ENCODE results near the gene CAPN5. TPM values are rescaled to one million over a fixed set of nuclear protein-coding genes. Genes with fewer than 3 reads are reported as not detected.

Gene CAPN5
- total RNA-seq, 1 experiment from 2014 or later: 27.4 TPM

GRCh38 chr11:77148963-77149715, 82.4 kb downstream of the CAPN5 start:
- no peak for TF ChIP-seq TEAD4 (CRISPR knock-in tag; IDR thresholded peaks at IDR 0.05)
- TF ChIP-seq ZBTB21 (CRISPR knock-in tag; IDR thresholded peaks at IDR 0.05; ENCODE audit: borderline replicate concordance): no peak
- TF ChIP-seq, protein P1, sequence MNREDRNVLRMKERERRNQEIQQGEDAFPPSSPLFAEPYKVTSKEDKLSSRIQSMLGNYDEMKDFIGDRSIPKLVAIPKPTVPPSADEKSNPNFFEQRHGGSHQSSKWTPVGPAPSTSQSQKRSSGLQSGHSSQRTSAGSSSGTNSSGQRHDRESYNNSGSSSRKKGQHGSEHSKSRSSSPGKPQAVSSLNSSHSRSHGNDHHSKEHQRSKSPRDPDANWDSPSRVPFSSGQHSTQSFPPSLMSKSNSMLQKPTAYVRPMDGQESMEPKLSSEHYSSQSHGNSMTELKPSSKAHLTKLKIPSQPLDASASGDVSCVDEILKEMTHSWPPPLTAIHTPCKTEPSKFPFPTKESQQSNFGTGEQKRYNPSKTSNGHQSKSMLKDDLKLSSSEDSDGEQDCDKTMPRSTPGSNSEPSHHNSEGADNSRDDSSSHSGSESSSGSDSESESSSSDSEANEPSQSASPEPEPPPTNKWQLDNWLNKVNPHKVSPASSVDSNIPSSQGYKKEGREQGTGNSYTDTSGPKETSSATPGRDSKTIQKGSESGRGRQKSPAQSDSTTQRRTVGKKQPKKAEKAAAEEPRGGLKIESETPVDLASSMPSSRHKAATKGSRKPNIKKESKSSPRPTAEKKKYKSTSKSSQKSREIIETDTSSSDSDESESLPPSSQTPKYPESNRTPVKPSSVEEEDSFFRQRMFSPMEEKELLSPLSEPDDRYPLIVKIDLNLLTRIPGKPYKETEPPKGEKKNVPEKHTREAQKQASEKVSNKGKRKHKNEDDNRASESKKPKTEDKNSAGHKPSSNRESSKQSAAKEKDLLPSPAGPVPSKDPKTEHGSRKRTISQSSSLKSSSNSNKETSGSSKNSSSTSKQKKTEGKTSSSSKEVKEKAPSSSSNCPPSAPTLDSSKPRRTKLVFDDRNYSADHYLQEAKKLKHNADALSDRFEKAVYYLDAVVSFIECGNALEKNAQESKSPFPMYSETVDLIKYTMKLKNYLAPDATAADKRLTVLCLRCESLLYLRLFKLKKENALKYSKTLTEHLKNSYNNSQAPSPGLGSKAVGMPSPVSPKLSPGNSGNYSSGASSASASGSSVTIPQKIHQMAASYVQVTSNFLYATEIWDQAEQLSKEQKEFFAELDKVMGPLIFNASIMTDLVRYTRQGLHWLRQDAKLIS (CRISPR knock-in tag; IDR thresholded peaks at IDR 0.05; ENCODE audit: borderline replicate concordance): no peak
- TF ChIP-seq IRF1 (CRISPR knock-in tag; IDR thresholded peaks at IDR 0.05): no peak
- TF ChIP-seq E2F4 (CRISPR knock-in tag; IDR thresholded peaks at IDR 0.05; ENCODE audit: borderline replicate concordance, low read depth): no peak
- no peaks in the 10 kb centered on the region for H3K9me3 Mint-ChIP-seq
- DNase-seq (ENCODE audit: low spot score) (no peak), ATAC-seq (no peak)
- ChIA-PET POLR2A (interaction anchor here (1.2 kb wide), 1 partner anchor 27 kb away, joined by 3 read pairs; no protein-coding TSS in a partner anchor), CTCF (interaction anchor here (1.4 to 5.5 kb wide), 5 partner anchors 9 to 38 kb away, joined by 3 to 46 read pairs (median 7); partner anchors contain the start of gene MYO7A)
- H3K27ac Mint-ChIP-seq: no peak overlapping the region
- H3K4me1 Mint-ChIP-seq: peaks cover 23% of the 10 kb centered on the region
- H3K4me3 Mint-ChIP-seq: peak overlapping the region; percentile 36; the same call in 1 of the 2 replicates
- H3K27me3 Mint-ChIP-seq (ENCODE audit: low read depth): peaks cover 10% of the 10 kb centered on the region
- H3K36me3 Mint-ChIP-seq: no peaks in the 10 kb centered on the region

GRCh38 chr11:77149716-77150392, 83.1 kb downstream of the CAPN5 start:
- no peaks in the 10 kb centered on the region for H3K36me3 Mint-ChIP-seq
- POLR2A ChIA-PET: no interaction called here
- H3K4me3 Mint-ChIP-seq: no peak overlapping the region
- H3K4me1 Mint-ChIP-seq: peaks cover 23% of the 10 kb centered on the region
- CTCF ChIA-PET: interaction anchor here (0.7 to 5.5 kb wide), 7 partner anchors 8 to 230 kb away, joined by 3 to 46 read pairs (median 3); partner anchors contain the start of gene MYO7A
- no peak overlapping the region for H3K27ac Mint-ChIP-seq
- no peak for TF ChIP-seq NR1H2 (CRISPR knock-in tag; IDR thresholded peaks at IDR 0.05)
- no peak for TF ChIP-seq EMX1 (CRISPR knock-in tag; IDR thresholded peaks at IDR 0.05)
- no peak for DNase-seq (ENCODE audit: low spot score)
- no peak for ATAC-seq
- no peaks in the 10 kb centered on the region for H3K9me3 Mint-ChIP-seq
- peaks cover 10% of the 10 kb centered on the region for H3K27me3 Mint-ChIP-seq (ENCODE audit: low read depth)

GRCh38 chr11:77150836-77151235, 84.1 kb downstream of the CAPN5 start:
- TF ChIP-seq SOX15 (CRISPR knock-in tag; IDR thresholded peaks at IDR 0.05): no peak
- TF ChIP-seq OVOL2 (CRISPR knock-in tag; IDR thresholded peaks at IDR 0.05; ENCODE audit: borderline replicate concordance): no peak
- TF ChIP-seq, protein P2, sequence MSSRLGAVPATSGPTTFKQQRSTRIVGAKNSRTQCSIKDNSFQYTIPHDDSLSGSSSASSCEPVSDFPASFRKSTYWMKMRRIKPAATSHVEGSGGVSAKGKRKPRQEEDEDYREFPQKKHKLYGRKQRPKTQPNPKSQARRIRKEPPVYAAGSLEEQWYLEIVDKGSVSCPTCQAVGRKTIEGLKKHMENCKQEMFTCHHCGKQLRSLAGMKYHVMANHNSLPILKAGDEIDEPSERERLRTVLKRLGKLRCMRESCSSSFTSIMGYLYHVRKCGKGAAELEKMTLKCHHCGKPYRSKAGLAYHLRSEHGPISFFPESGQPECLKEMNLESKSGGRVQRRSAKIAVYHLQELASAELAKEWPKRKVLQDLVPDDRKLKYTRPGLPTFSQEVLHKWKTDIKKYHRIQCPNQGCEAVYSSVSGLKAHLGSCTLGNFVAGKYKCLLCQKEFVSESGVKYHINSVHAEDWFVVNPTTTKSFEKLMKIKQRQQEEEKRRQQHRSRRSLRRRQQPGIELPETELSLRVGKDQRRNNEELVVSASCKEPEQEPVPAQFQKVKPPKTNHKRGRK (CRISPR knock-in tag; IDR thresholded peaks at IDR 0.05; ENCODE audit: borderline replicate concordance): no peak
- no peak for TF ChIP-seq HMGXB4 (CRISPR knock-in tag; IDR thresholded peaks at IDR 0.05)
- no peak for TF ChIP-seq NR3C1 (CRISPR knock-in tag; conservative IDR thresholded peaks at IDR 0.05; ENCODE audit: low read depth)
- TF ChIP-seq E2F1 (CRISPR knock-in tag; IDR thresholded peaks at IDR 0.05): no peak
- TF ChIP-seq FOXP1 (CRISPR knock-in tag; IDR thresholded peaks at IDR 0.05; ENCODE audit: borderline replicate concordance): no peak
- H3K9me3 Mint-ChIP-seq: no peaks in the 10 kb centered on the region
- POLR2A ChIA-PET: no interaction called here

More at GRCh38 chr11:77150836-77151235, 84.1 kb downstream of the CAPN5 start:
- DNase-seq (ENCODE audit: low spot score) (no peak), ATAC-seq (no peak)
- CTCF ChIA-PET: interaction anchor here (0.9 to 5.5 kb wide), 5 partner anchors 9 to 231 kb away, joined by 3 to 46 read pairs (median 5); partner anchors contain the start of gene MYO7A
- Mint-ChIP-seq H3K4me3 (no peak overlapping the region), H3K36me3 (no peaks in the 10 kb centered on the region), H3K27me3 (ENCODE audit: low read depth) (peaks cover 10% of the 10 kb centered on the region), H3K4me1 (peaks cover 23% of the 10 kb centered on the region), H3K27ac (no peak overlapping the region)
